Epithelial cell of proximal tubule (primary cell): Measurements from ENCODE around the gene ITGA11. TPM values are rescaled to one million over a fixed set of nuclear protein-coding genes. Genes with fewer than 3 reads are reported as not detected.

ENCODE experiments used
- DNase-seq: peaks from one replicate; pipeline ENCODE4 v3.0.0-alpha.2; 2011; ENCODE audit warnings: low read depth
- H3K4me3 ChIP-seq: 2 replicates; pipeline ENCODE4 v1.5.1; 2011; ENCODE audit warnings: low read depth, mild to moderate bottlenecking, low read length
- total RNA-seq: library from RNA; depleted of rRNA; stranded (reverse); fragments of >200 nt; gene quantifications from 2 replicates; pipeline ENCODE4 v1.2.3, GENCODE V29; 2015
- TF ChIP-seq, protein P1 (sequence below): conservative IDR thresholded peaks from 2 replicates; pipeline ENCODE4 v1.5.1; 2012; ENCODE audit warnings: low read depth, mild to moderate bottlenecking, low read length

Gene ITGA11
- total RNA-seq, 1 donor from 2014 or later: 1.6 TPM

- DNase-seq: no peak
- TF ChIP-seq, protein P1, sequence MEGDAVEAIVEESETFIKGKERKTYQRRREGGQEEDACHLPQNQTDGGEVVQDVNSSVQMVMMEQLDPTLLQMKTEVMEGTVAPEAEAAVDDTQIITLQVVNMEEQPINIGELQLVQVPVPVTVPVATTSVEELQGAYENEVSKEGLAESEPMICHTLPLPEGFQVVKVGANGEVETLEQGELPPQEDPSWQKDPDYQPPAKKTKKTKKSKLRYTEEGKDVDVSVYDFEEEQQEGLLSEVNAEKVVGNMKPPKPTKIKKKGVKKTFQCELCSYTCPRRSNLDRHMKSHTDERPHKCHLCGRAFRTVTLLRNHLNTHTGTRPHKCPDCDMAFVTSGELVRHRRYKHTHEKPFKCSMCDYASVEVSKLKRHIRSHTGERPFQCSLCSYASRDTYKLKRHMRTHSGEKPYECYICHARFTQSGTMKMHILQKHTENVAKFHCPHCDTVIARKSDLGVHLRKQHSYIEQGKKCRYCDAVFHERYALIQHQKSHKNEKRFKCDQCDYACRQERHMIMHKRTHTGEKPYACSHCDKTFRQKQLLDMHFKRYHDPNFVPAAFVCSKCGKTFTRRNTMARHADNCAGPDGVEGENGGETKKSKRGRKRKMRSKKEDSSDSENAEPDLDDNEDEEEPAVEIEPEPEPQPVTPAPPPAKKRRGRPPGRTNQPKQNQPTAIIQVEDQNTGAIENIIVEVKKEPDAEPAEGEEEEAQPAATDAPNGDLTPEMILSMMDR: no peak
- peak overlapping the region; percentile 79 for H3K4me3 ChIP-seq
Measured at GRCh38 chr15:68278595-68279405, 153.2 kb downstream of the ITGA11 start.

DNA sequence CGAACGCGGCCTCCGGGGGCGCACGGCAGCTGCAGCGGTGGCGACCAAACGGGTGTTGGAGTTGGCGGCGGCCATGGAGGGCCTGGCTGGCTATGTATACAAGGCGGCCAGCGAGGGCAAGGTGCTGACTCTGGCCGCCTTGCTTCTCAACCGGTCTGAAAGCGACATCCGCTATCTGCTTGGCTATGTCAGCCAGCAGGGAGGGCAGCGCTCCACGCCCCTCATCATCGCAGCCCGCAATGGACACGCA, 153.7 kb downstream of the ITGA11 start:
- no peak for DNase-seq
- H3K4me3 ChIP-seq: peak overlapping the region; percentile 79
- TF ChIP-seq, protein P1: no peak

DNA sequence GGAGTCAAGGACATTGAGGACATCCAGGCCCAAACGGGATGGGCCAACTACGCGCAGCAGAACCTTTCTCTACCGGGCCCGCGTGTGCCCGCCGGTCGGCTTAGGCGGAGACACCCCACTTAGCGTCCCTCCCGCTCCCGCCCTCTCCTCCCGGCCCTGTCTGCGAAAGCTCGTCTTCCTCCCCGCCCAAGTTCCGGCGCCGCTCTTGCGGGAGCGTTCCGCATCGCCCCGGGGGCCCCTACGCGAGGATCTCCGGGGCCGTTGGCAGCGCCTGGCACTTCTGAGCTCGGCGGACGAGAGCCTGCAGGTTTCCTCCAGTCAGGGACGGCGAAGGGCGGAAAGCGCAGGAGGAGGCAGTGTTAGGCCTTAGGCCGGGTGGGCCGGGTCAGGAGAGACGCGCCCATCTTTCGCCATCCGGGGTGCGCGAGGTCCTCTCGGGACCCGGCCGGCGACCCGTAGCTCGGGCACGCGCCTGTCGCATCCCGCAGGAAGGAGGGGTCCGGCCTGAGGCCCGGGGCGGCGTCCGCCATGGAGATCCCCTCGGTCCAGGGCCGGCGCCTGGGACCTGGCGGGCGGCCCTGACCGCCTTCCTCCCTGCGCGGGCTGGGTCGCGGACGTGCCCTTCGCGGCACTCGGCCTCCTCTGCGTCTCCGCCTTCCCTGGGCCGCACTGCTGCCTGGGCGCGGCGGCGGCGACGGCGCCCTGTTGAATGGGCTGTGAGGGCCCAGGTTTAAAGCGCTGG, 154.2 kb downstream of the ITGA11 start, which contains the start of gene FEM1B:
Gene FEM1B, plus strand, starts transcription at position 143 of the 742 bp plus-strand sequence. CDS start 673 bp downstream, outside the sequence.
- H3K4me3 ChIP-seq: peak within 1 kb of the TSS; percentile 79
- no peak for DNase-seq
- TF ChIP-seq, protein P1: no peak

- TF ChIP-seq, protein P1: no peak
- H3K4me3 ChIP-seq: peak overlapping the region; percentile 79
- DNase-seq: no peak
Measured at GRCh38 chr15:68277131-68277602, 154.8 kb downstream of the ITGA11 start.

DNA sequence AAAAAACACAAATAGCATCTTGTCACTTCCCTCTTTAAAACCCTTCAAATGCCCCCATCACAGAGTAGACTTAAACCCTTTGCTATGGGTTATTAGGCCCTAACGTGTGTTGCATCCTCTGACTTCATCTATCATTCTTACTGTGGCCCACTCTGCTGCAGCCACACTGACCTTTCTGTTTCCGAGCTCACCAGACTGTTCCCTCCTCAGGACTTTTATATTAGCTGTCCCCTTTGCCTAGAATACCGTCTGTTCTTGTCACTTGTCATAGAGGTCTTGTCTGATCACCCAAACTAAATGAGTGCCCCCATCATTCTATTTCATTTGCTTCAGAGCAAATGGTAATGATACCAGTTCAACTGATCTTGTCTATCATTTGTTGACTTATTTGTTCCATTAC, 155.3 kb downstream of the ITGA11 start:
- peak overlapping the region; percentile 79 for H3K4me3 ChIP-seq
- TF ChIP-seq, protein P1: no peak
- no peak for DNase-seq

DNA sequence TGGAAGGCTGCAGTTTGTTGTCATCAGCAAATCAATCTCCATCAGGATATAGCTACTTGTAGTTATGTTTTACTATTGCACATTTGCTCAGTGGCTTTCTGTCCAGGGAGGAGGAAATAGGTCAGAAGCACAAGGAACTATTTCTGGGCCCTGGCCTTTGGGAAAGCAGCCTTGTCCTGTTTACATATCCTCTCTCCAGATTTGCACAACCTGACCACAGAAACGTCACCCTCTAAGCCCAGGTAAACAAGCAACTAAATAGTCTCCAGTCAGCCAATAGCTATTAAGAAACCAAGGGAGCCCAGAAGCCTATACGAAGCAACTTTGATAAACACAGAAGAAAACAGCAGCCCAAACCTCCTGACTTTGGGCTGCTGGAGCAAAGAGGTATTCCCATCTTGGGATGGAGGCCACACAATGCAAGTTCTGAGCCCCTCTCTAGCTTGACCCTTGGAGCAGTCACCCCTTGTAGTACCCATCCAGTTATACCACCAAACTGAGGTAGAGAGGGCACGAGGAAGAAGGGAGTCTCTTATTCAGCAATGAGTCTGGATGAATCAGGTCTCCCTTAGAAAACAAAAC, 156.7 kb downstream of the ITGA11 start:
- H3K4me3 ChIP-seq: no peak overlapping the region
- no peak for DNase-seq
- TF ChIP-seq, protein P1: no peak
